GM21360 (cell line): ENCODE measurements around the gene CLCA4.

Experiments used
- ATAC-seq: cut with Tn5 transposase; IDR thresholded peaks from one replicate; pipeline ENCODE4 v1.9.1; 2021; ENCODE audit warnings: mild to moderate bottlenecking, moderate library complexity; ENCODE audit not compliant: unreplicated experiment

Gene CLCA4, protein sequence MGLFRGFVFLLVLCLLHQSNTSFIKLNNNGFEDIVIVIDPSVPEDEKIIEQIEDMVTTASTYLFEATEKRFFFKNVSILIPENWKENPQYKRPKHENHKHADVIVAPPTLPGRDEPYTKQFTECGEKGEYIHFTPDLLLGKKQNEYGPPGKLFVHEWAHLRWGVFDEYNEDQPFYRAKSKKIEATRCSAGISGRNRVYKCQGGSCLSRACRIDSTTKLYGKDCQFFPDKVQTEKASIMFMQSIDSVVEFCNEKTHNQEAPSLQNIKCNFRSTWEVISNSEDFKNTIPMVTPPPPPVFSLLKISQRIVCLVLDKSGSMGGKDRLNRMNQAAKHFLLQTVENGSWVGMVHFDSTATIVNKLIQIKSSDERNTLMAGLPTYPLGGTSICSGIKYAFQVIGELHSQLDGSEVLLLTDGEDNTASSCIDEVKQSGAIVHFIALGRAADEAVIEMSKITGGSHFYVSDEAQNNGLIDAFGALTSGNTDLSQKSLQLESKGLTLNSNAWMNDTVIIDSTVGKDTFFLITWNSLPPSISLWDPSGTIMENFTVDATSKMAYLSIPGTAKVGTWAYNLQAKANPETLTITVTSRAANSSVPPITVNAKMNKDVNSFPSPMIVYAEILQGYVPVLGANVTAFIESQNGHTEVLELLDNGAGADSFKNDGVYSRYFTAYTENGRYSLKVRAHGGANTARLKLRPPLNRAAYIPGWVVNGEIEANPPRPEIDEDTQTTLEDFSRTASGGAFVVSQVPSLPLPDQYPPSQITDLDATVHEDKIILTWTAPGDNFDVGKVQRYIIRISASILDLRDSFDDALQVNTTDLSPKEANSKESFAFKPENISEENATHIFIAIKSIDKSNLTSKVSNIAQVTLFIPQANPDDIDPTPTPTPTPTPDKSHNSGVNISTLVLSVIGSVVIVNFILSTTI

GRCh38 chr1:86546787-86547221 lies at the start of gene CLCA4:
CLCA4 (plus strand) TSS chr1:86547078; CDS start chr1:86547120, 42 bp downstream.
- no peak for ATAC-seq

- no peak for ATAC-seq
Observed at GRCh38 chr1:86498281-86498680, 48.6 kb upstream of the CLCA4 start.

GRCh38 chr1:86499987-86500593 lies 46.8 kb upstream of the CLCA4 start:
- no peak for ATAC-seq

GRCh38 chr1:86500714-86501113 lies 46.2 kb upstream of the CLCA4 start:
- no peak for ATAC-seq

- ATAC-seq = peak; percentile 58
Observed at GRCh38 chr1:86502125-86502646, 44.7 kb upstream of the CLCA4 start.

- peak; percentile 25 for ATAC-seq
Observed at GRCh38 chr1:86502721-86503405, 44.0 kb upstream of the CLCA4 start.

DNA sequence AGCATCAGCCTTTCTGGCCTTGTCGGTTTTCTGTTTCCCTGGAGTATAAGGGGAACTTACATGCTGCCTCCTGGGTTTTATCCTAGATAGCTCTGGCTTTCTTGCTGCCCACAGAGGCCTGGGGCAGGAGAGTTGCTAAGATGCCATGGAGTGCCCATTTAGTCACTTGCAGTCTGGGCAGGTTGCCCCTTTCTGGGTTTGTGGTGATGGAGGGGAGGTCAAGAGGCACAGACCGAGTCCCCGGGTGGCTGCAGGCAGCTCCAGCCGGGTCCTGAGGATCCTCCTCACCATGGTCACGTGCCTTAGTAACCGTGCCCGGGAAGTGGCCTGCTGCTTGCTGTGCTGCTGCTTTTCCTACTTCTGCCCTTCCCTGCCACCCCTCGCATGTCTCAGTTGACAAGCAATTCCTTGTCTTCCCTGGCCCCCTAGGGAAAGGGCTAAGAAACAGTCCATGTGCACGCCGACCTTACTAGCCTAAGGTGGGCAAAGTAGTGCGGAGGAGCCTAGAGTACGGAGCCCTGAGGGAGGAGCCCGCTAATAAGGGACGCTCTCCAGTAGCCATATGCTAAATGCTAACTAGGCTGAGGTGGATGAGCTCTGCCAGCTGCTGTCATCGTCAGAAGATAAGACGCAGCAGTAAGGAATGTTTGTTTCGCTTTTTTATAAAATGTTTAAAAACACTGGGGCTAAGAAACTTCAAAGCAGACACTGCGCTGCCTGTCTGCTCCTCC lies 43.3 kb upstream of the CLCA4 start:
- no peak for ATAC-seq

GRCh38 chr1:86504137-86504479 lies 42.8 kb upstream of the CLCA4 start:
- no peak for ATAC-seq

GRCh38 chr1:86504895-86505563 lies 41.8 kb upstream of the CLCA4 start:
- no peak for ATAC-seq

- no peak for ATAC-seq
Observed at GRCh38 chr1:86505564-86505902, 41.3 kb upstream of the CLCA4 start.

DNA sequence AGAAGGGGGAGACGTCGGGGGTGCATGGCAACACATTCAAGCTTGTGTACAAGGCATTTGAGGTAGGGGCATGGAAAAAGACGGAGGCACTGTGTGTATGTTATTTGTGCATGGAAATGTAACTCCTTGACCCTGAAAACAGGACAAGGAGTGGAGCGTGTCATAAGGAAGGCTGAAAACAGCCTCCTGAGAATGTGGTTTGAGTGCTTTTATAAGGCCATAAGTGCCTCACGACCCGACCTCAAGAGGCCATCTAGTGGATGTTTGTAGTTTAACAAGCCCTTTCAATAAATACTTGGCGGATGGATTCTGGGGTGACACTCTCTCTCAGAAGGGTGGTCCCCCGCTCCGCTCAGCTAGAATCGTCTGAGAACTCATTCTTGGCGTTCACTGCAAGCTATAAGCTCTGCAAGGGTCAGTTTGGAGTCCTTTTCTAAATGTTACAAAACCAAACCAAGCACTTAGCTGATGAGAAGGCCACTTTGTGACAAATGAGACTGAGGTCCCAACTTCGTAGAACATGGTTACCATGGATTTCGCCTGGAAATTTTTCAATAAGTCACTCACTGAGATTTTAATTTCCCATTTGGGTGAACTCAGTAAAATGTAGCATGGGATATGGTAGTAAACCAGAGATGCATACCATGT lies 38.8 kb upstream of the CLCA4 start:
- ATAC-seq = no peak

- no peak for ATAC-seq
Observed at GRCh38 chr1:86508583-86508969, 38.3 kb upstream of the CLCA4 start.

GRCh38 chr1:86515597-86515996 lies 31.3 kb upstream of the CLCA4 start:
- ATAC-seq = no peak

DNA sequence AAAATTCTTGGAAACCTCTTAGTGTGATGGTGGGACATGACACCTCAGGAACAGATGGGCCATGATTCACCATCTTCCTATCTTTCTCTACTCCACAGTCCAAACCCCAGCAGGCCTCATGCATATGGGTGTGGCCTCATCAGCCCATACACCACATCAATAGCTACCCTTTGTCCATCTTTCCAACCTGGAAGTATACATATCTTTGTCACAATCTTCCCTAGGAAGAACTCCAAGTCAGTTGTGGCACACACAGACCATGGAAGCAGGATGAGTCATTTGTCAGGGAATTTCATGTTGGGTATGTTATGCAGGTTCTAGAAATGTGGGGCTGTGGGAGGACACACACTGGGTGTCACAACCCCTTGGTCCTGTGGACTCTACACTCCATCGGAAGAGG lies 30.5 kb upstream of the CLCA4 start:
- ATAC-seq = no peak

DNA sequence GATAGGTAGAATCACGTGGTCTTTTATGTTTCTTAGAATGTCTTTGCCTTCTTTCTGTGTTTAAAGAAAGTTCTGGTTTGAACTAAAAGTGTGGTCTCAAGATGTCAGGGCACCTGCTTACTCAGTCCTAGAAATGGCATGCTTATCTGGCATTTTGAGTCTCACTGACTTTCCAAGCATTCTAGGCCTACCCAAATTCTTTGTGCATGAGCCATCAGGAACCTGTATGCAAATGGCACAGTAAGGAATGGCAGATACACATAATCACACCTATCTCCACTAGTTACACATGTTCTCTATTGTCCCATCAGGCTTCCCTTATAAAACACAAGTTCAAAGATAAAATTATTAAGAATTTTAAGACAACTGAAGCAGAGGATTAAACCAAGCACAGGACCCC lies 29.5 kb upstream of the CLCA4 start:
- ATAC-seq = no peak

GRCh38 chr1:86520789-86521521 lies 25.9 kb upstream of the CLCA4 start:
- no peak for ATAC-seq

GRCh38 chr1:86521522-86521891 lies 25.4 kb upstream of the CLCA4 start:
- no peak for ATAC-seq

GRCh38 chr1:86522240-86522639 lies 24.6 kb upstream of the CLCA4 start:
- no peak for ATAC-seq
